Measurements from ENCODE around the gene DCUN1D2.
"Not testable (repeated sequence)": the region's sequence is repeated elsewhere in the genome, so short reads cannot be mapped to it uniquely, and the experiment has no call there.

The DCUN1D2 gene

GRCh38 chr13:113483081-113483480 lies 7.4 kb downstream of the DCUN1D2 start:
- Histone ChIP-seq H4K20me1 (peaks cover 59% of the 10 kb centered on the region), H3K27me3 (no peaks in the 10 kb centered on the region), H3K4me1 (peaks cover 10% of the 10 kb centered on the region), H3K36me3 (peaks cover 44% of the 10 kb centered on the region), H3K27ac (no peak overlapping the region), H3K4me2 (no peak overlapping the region), H3K4me3 (no peak overlapping the region), H3K9ac (no peak overlapping the region; the same call in 1 of the 2 replicates), H3K9me3 (no peaks in the 10 kb centered on the region)
- TF ChIP-seq Cebpa-rat (IDR thresholded peaks at IDR 0.05), result no peak

- H3K4me1 ChIP-seq, result no peaks in the 10 kb centered on the region
- no peak for TF ChIP-seq Cebpa-rat (IDR thresholded peaks at IDR 0.05)
- H4K20me1 ChIP-seq, result peaks cover 26% of the 10 kb centered on the region
- no peaks in the 10 kb centered on the region for H3K27me3 ChIP-seq
- H3K27ac ChIP-seq, result no peak overlapping the region
- no peak overlapping the region for H3K4me3 ChIP-seq
- no peaks in the 10 kb centered on the region for H3K9me3 ChIP-seq
- H3K4me2 ChIP-seq, result no peak overlapping the region
- peaks cover 73% of the 10 kb centered on the region for H3K36me3 ChIP-seq
- H3K9ac ChIP-seq, result no peak overlapping the region
Measured at GRCh38 chr13:113479179-113479578, 11.3 kb downstream of the DCUN1D2 start.

GRCh38 chr13:113477724-113478123 lies 12.8 kb downstream of the DCUN1D2 start:
- Histone ChIP-seq H3K9ac (no peak overlapping the region), H3K9me3 (no peaks in the 10 kb centered on the region), H3K4me1 (no peaks in the 10 kb centered on the region), H3K4me2 (no peak overlapping the region), H3K36me3 (peaks cover 75% of the 10 kb centered on the region), H3K27ac (no peak overlapping the region), H4K20me1 (peaks cover 11% of the 10 kb centered on the region; the same call in 1 of the 2 replicates), H3K4me3 (no peak overlapping the region), H3K27me3 (no peaks in the 10 kb centered on the region)
- no peak for TF ChIP-seq Cebpa-rat (IDR thresholded peaks at IDR 0.05)

- no peak overlapping the region for H3K9ac ChIP-seq
- TF ChIP-seq Cebpa-rat (IDR thresholded peaks at IDR 0.05), result no peak
- no peaks in the 10 kb centered on the region for H3K27me3 ChIP-seq
- H3K4me2 ChIP-seq, result no peak overlapping the region
- H3K36me3 ChIP-seq, result peaks cover 84% of the 10 kb centered on the region
- H4K20me1 ChIP-seq, result 0 out of 2 replicates have a peak, but pooled peaks cover 6% of the 10 kb centered on the region
- no peak overlapping the region for H3K27ac ChIP-seq
- no peak overlapping the region for H3K4me3 ChIP-seq
- H3K9me3 ChIP-seq, result no peaks in the 10 kb centered on the region
- no peaks in the 10 kb centered on the region for H3K4me1 ChIP-seq
Measured at GRCh38 chr13:113476811-113477210, 13.7 kb downstream of the DCUN1D2 start.

- H3K36me3 ChIP-seq, result peaks cover 93% of the 10 kb centered on the region
- H3K4me2 ChIP-seq, result no peak overlapping the region
- no peak overlapping the region for H3K27ac ChIP-seq
- 0 out of 2 replicates have a peak, but pooled peaks cover 8% of the 10 kb centered on the region for H4K20me1 ChIP-seq
- H3K9ac ChIP-seq, result no peak overlapping the region
- no peaks in the 10 kb centered on the region for H3K9me3 ChIP-seq
- H3K4me3 ChIP-seq, result no peak overlapping the region
- H3K4me1 ChIP-seq, result no peaks in the 10 kb centered on the region
- no peak for TF ChIP-seq Cebpa-rat (IDR thresholded peaks at IDR 0.05)
- H3K27me3 ChIP-seq, result no peaks in the 10 kb centered on the region
Measured at GRCh38 chr13:113475911-113476310, 14.6 kb downstream of the DCUN1D2 start.

GRCh38 chr13:113475280-113475679 lies 15.2 kb downstream of the DCUN1D2 start:
- TF ChIP-seq Cebpa-rat (IDR thresholded peaks at IDR 0.05), result no peak
- Histone ChIP-seq H3K9ac (no peak overlapping the region), H4K20me1 (0 out of 2 replicates have a peak, but pooled peaks cover 14% of the 10 kb centered on the region), H3K36me3 (peaks cover 96% of the 10 kb centered on the region), H3K9me3 (no peaks in the 10 kb centered on the region), H3K27ac (no peak overlapping the region), H3K4me2 (no peak overlapping the region), H3K4me3 (no peak overlapping the region), H3K27me3 (no peaks in the 10 kb centered on the region), H3K4me1 (no peaks in the 10 kb centered on the region)

- no peak overlapping the region for H3K9ac ChIP-seq
- no peak overlapping the region for H3K4me3 ChIP-seq
- H3K9me3 ChIP-seq, result no peaks in the 10 kb centered on the region
- no peak overlapping the region for H3K27ac ChIP-seq
- H3K36me3 ChIP-seq, result peaks cover 90% of the 10 kb centered on the region
- H3K4me1 ChIP-seq, result peaks cover 7% of the 10 kb centered on the region
- no peaks in the 10 kb centered on the region for H3K27me3 ChIP-seq
- no peak for TF ChIP-seq Cebpa-rat (IDR thresholded peaks at IDR 0.05)
- no peak overlapping the region for H3K4me2 ChIP-seq
- H4K20me1 ChIP-seq, result peaks cover 22% of the 10 kb centered on the region; the same call in 1 of the 2 replicates
Measured at GRCh38 chr13:113474179-113474578, 16.3 kb downstream of the DCUN1D2 start.

GRCh38 chr13:113472355-113473025 lies 18.0 kb downstream of the DCUN1D2 start:
- Histone ChIP-seq H3K9me3 (no peaks in the 10 kb centered on the region), H3K27ac (no peak overlapping the region), H3K4me3 (no peak overlapping the region), H3K4me1 (peaks cover 20% of the 10 kb centered on the region), H3K9ac (no peak overlapping the region), H3K36me3 (peaks cover 80% of the 10 kb centered on the region), H4K20me1 (peaks cover 28% of the 10 kb centered on the region), H3K4me2 (no peak overlapping the region), H3K27me3 (no peaks in the 10 kb centered on the region)
- TF ChIP-seq Cebpa-rat (IDR thresholded peaks at IDR 0.05), result no peak

GRCh38 chr13:113471844-113472243 lies 18.7 kb downstream of the DCUN1D2 start:
- Histone ChIP-seq H3K4me1 (peaks cover 20% of the 10 kb centered on the region), H3K36me3 (peaks cover 82% of the 10 kb centered on the region)

GRCh38 chr13:113470635-113471163 lies 19.8 kb downstream of the DCUN1D2 start:
- not testable (repeated sequence) for H3K27ac ChIP-seq, H3K27me3 ChIP-seq, H3K9me3 ChIP-seq, H3K9ac ChIP-seq, H3K4me3 ChIP-seq, H3K4me2 ChIP-seq
- peaks cover 28% of the 10 kb centered on the region for H4K20me1 ChIP-seq
- H3K4me1 ChIP-seq, result peaks cover 20% of the 10 kb centered on the region
- peaks cover 78% of the 10 kb centered on the region for H3K36me3 ChIP-seq

More at GRCh38 chr13:113471844-113472243, 18.7 kb downstream of the DCUN1D2 start:
- Histone ChIP-seq H4K20me1 (peaks cover 28% of the 10 kb centered on the region), H3K27ac (no peak overlapping the region), H3K27me3 (no peaks in the 10 kb centered on the region), H3K9me3 (no peaks in the 10 kb centered on the region), H3K4me2 (no peak overlapping the region), H3K9ac (no peak overlapping the region), H3K4me3 (no peak overlapping the region)
- no peak for TF ChIP-seq Cebpa-rat (IDR thresholded peaks at IDR 0.05)
